ENCODE results near the gene RBFA. TPM values are rescaled to one million over a fixed set of nuclear protein-coding genes. Genes with fewer than 3 reads are reported as not detected.

RBFA gene
- total RNA-seq, 1 experiment from 2014 or later, result 26.1 TPM

- no peak for DNase-seq
- Histone ChIP-seq H3K27me3 (no peaks in the 10 kb centered on the region), H3K9me3 (replicated peaks) (no peaks in the 10 kb centered on the region), H3K4me3 (no peak overlapping the region), H3K27ac (no peak overlapping the region), H3K36me3 (no peaks in the 10 kb centered on the region), H3K4me1 (no peaks in the 10 kb centered on the region)
Observed at GRCh38 chr18:80074697-80075096, 40.5 kb downstream of the RBFA start.

- no peak overlapping the region for H3K27ac ChIP-seq
- H3K4me1 ChIP-seq, result no peaks in the 10 kb centered on the region
- DNase-seq, result no peak
- H3K4me3 ChIP-seq, result no peak overlapping the region
- no peaks in the 10 kb centered on the region for H3K36me3 ChIP-seq
- H3K27me3 ChIP-seq, result no peaks in the 10 kb centered on the region
- H3K9me3 ChIP-seq (replicated peaks), result no peaks in the 10 kb centered on the region
Observed at GRCh38 chr18:80075940-80076339, 41.7 kb downstream of the RBFA start.

- Histone ChIP-seq H3K4me3 (no peak overlapping the region), H3K4me1 (no peaks in the 10 kb centered on the region), H3K27me3 (no peaks in the 10 kb centered on the region), H3K27ac (no peak overlapping the region), H3K9me3 (replicated peaks) (no peaks in the 10 kb centered on the region), H3K36me3 (no peaks in the 10 kb centered on the region)
- DNase-seq, result no peak
Observed at GRCh38 chr18:80076379-80076778, 42.1 kb downstream of the RBFA start.

- Histone ChIP-seq H3K36me3 (no peaks in the 10 kb centered on the region), H3K4me1 (no peaks in the 10 kb centered on the region), H3K27ac (no peak overlapping the region), H3K27me3 (no peaks in the 10 kb centered on the region), H3K4me3 (no peak overlapping the region), H3K9me3 (replicated peaks) (no peaks in the 10 kb centered on the region)
- DNase-seq, result no peak
Observed at GRCh38 chr18:80077873-80078272, 43.6 kb downstream of the RBFA start.

Other genes starting within 250 kb of the RBFA start
- not detected in 2 replicates for gene KCNG2, start 236.5 kb upstream of the RBFA start, total RNA-seq (2014; rRNA removed; shearing (Covaris generic))
- gene SLC66A2, start 82.8 kb upstream of the RBFA start, total RNA-seq (2014; rRNA removed; shearing (Covaris generic)), result 14.2 and 16.3 TPM in 2 replicates
- gene HSBP1L1, start 69.8 kb upstream of the RBFA start, total RNA-seq (2014; rRNA removed; shearing (Covaris generic)), result not detected in 2 replicates
- 59.4 and 60.7 TPM in 2 replicates for gene TXNL4A, start 45.9 kb upstream of the RBFA start, total RNA-seq (2014; rRNA removed; shearing (Covaris generic))
- 34.3 and 39.6 TPM in 2 replicates for gene ADNP2, start 74.8 kb downstream of the RBFA start, total RNA-seq (2014; rRNA removed; shearing (Covaris generic))
- gene PARD6G, start 213.1 kb downstream of the RBFA start, total RNA-seq (2014; rRNA removed; shearing (Covaris generic)), result 8.2 and 9.1 TPM in 2 replicates

Data from SJCRH30 (cell line).